ENCODE results near the gene LTF.

- TF ChIP-seq CTCF (IDR thresholded peaks at IDR 0.05 in 4 of 5, conservative IDR thresholded peaks at IDR 0.05 in 1 of 5) (no peak), POLR2A (IDR thresholded peaks at IDR 0.05) (no peak)
These were observed 15.9 kb upstream of the LTF start for GRCh38 chr3:46480491-46481195.

Measured in gastrocnemius medialis (tissue), 4 donors.